ENCODE measurements around the gene DSC1.

GRCh38 chr18:31097666-31098065, 65.0 kb downstream of the DSC1 start:
- TF ChIP-seq POLR2A (IDR thresholded peaks at IDR 0.05) = no peak
- no peak for TF ChIP-seq CTCF (IDR thresholded peaks at IDR 0.05)

All from Peyer's patch (tissue), 4 donors.